ENCODE results near the gene SHISA7. TPM values are rescaled to one million over a fixed set of nuclear protein-coding genes. Genes with fewer than 3 reads are reported as not detected.

SHISA7 gene
- total and polyA plus RNA-seq, 2 of the 4 experiments (the other 2 are of a cell fraction) = not detected

DNA sequence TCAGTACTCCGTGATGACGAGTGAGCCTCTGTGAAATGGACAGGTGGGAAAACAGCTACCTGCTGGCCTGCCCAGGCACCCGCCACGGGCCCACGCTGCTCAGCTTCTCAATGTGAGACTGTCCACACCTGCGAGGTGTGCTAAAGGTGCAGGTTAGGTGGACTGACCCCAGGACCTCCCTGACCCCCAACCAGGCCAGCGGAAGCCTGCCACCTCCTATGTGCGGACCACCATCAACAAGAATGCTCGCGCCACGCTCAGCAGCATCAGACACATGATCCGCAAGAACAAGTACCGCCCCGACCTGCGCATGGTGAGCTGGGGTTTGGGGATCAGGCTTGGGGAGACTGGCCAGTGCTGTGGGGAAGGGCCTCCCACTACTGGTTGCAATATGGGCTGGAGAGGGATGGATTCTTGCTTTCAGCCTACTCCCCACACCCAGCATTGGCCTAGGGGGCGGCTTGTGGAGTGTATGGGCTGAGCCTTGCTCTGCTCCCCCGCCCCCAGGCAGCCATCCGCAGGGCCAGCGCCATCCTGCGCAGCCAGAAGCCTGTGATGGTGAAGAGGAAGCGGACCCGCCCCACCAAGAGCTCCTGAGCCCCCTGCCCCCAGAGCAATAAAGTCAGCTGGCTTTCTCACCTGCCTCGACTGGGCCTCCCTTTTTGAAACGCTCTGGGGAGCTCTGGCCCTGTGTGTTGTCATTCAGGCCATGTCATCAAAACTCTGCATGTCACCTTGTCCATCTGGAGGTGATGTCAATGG, 55.2 kb downstream of the SHISA7 start:
- Histone ChIP-seq H3K27me3 (ENCODE audit: control insufficient read depth, insufficient read depth, low read length) (no peaks in the 10 kb centered on the region), H3K9me1 (ENCODE audit: insufficient read depth, low read length) (peaks cover 34% of the 10 kb centered on the region), H3K23ac (ENCODE audit: low read depth, low read length) (peak overlapping the region; percentile 72), H4K91ac (ENCODE audit: insufficient read depth, low read depth, low read length) (no peak overlapping the region), H2BK5ac (ENCODE audit: low read depth, low read length, poor library complexity, severe bottlenecking) (no peak overlapping the region), H2BK15ac (ENCODE audit: low read depth, low read length) (no peak overlapping the region), H2BK120ac (ENCODE audit: low read depth, low read length) (no peak overlapping the region), H3K4me2 (ENCODE audit: low read depth, low read length) (peak overlapping the region; percentile 96), H3K4me3 (ENCODE audit: insufficient read depth, low read depth, low read length) (peak overlapping the region; percentile 74), H3K36me3 (ENCODE audit: control insufficient read depth, insufficient read depth, low read length) (peaks cover 48% of the 10 kb centered on the region), H3K4ac (ENCODE audit: low read depth, low read length) (no peak overlapping the region), H3K9me3 (ENCODE audit: control insufficient read depth, insufficient read depth, low read length) (no peaks in the 10 kb centered on the region), H4K8ac (ENCODE audit: low read depth in 2 of 2, low read length in 2 of 2) (no peak overlapping the region), H3K14ac (replicated peaks; ENCODE audit: low read depth, low read length) (peak overlapping the region; percentile 73; the same call in 1 of the 2 replicates), H3K9ac (ENCODE audit: low read depth, low read length) (peak overlapping the region; percentile 91), H3K27ac (ENCODE audit: insufficient read depth, low read length) (peak overlapping the region; percentile 12; the same call in 1 of the 2 replicates), H2AK9ac (replicated peaks; ENCODE audit: low read depth, low read length, poor library complexity) (peak overlapping the region; percentile 48), H3K56ac (ENCODE audit: extremely low read depth, insufficient read depth, low read length) (no peak overlapping the region), H2AFZ (replicated peaks; ENCODE audit: low read length, poor library complexity) (no peak overlapping the region), H2BK20ac (ENCODE audit: low read depth, low read length) (no peak overlapping the region), H4K5ac (ENCODE audit: low read depth, low read length) (no peak overlapping the region), H4K20me1 (ENCODE audit: insufficient read depth, low read length) (peaks cover 70% of the 10 kb centered on the region), H3K79me1 (ENCODE audit: low read depth in 1 of 2, low read length in 2 of 2) (peaks cover 30 to 73% of the 10 kb centered on the region in 2 experiments), H3K18ac (ENCODE audit: low read depth, low read length) (no peak overlapping the region), H2AK5ac (ENCODE audit: low read depth, low read length) (0 out of 2 replicates have a peak overlapping the region, but pooled peaks have one; percentile 17), H3K4me1 (ENCODE audit: control insufficient read depth, insufficient read depth, low read length) (peaks cover 50% of the 10 kb centered on the region)
- intact Hi-C loops (cut with micrococcal nuclease) = loop anchor here (5.0 kb wide), 2 partner anchors 86 to 106 kb away; partner anchors contain the start of genes BRSK1 and HSPBP1
- 91% methylated on average over 5 of the region's 24 CpGs; no CpG with 5 or more reads in 1 of the 2 experiments for WGBS, 2 experiments (ENCODE audit: extremely low coverage in 2 of 2, insufficient read length in 1 of 2)
- dilution Hi-C loops (cut with HindIII; ENCODE audit: low sequenced_read_pairs, unreplicated experiment) = no loop called here
- no peak for DNase-seq
- CTCF ChIA-PET = no interaction called here
- in situ Hi-C loops (cut with MboI; ENCODE audit: low sequenced_read_pairs) = loop anchor here (10.0 kb wide), 1 partner anchor 93 kb away; no protein-coding TSS in a partner anchor
- no TSS peak for BruUV-seq (replicated peaks)
- ATAC-seq (ENCODE audit: low read depth) = no peak
- POLR2A ChIA-PET (ENCODE audit: unreplicated experiment) = interaction anchor here (0.7 kb wide), 1 partner anchor 19 kb away, joined by 3 read pairs; no protein-coding TSS in a partner anchor
- TF ChIP-seq NFE2L2 (IDR thresholded peaks at IDR 0.05; ENCODE audit: low read depth, low read length) (no peak), MAFK (IDR thresholded peaks at IDR 0.05; ENCODE audit: low read depth, low read length) (no peak), RFX5 (IDR thresholded peaks at IDR 0.05; ENCODE audit: low read depth, low read length) (no peak), FOS (IDR thresholded peaks at IDR 0.05; ENCODE audit: low read depth, low read length) (no peak), CHD1 (IDR thresholded peaks at IDR 0.05; ENCODE audit: low read depth, low read length) (no peak), RAD21 (IDR thresholded peaks at IDR 0.05; ENCODE audit: low read length) (no peak), CEBPB (IDR thresholded peaks at IDR 0.05; ENCODE audit: low read depth, low read length) (no peak), MAZ (IDR thresholded peaks at IDR 0.05; ENCODE audit: borderline replicate concordance, low read depth, low read length) (no peak), POLR2A (IDR thresholded peaks at IDR 0.05; ENCODE audit: low read depth, low read length) (no peak; the same call in 1 of the 2 replicates), SMC3 (IDR thresholded peaks at IDR 0.05; ENCODE audit: low read depth, low read length) (no peak), RCOR1 (IDR thresholded peaks at IDR 0.05; ENCODE audit: insufficient replicate concordance, low read length) (no peak)
- TF ChIP-seq, protein P1, sequence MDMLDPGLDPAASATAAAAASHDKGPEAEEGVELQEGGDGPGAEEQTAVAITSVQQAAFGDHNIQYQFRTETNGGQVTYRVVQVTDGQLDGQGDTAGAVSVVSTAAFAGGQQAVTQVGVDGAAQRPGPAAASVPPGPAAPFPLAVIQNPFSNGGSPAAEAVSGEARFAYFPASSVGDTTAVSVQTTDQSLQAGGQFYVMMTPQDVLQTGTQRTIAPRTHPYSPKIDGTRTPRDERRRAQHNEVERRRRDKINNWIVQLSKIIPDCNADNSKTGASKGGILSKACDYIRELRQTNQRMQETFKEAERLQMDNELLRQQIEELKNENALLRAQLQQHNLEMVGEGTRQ (IDR thresholded peaks at IDR 0.05; ENCODE audit: low read depth, low read length) = no peak
- TF ChIP-seq, protein P2, sequence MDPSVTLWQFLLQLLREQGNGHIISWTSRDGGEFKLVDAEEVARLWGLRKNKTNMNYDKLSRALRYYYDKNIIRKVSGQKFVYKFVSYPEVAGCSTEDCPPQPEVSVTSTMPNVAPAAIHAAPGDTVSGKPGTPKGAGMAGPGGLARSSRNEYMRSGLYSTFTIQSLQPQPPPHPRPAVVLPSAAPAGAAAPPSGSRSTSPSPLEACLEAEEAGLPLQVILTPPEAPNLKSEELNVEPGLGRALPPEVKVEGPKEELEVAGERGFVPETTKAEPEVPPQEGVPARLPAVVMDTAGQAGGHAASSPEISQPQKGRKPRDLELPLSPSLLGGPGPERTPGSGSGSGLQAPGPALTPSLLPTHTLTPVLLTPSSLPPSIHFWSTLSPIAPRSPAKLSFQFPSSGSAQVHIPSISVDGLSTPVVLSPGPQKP (IDR thresholded peaks at IDR 0.05; ENCODE audit: borderline replicate concordance, low read depth, low read length) = no peak
- TF ChIP-seq, protein P3, sequence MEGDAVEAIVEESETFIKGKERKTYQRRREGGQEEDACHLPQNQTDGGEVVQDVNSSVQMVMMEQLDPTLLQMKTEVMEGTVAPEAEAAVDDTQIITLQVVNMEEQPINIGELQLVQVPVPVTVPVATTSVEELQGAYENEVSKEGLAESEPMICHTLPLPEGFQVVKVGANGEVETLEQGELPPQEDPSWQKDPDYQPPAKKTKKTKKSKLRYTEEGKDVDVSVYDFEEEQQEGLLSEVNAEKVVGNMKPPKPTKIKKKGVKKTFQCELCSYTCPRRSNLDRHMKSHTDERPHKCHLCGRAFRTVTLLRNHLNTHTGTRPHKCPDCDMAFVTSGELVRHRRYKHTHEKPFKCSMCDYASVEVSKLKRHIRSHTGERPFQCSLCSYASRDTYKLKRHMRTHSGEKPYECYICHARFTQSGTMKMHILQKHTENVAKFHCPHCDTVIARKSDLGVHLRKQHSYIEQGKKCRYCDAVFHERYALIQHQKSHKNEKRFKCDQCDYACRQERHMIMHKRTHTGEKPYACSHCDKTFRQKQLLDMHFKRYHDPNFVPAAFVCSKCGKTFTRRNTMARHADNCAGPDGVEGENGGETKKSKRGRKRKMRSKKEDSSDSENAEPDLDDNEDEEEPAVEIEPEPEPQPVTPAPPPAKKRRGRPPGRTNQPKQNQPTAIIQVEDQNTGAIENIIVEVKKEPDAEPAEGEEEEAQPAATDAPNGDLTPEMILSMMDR (conservative IDR thresholded peaks at IDR 0.05; ENCODE audit: low read depth, low read length) = no peak

Measured in IMR-90 (cell line).